SK-N-SH treated with all-trans-retinoic acid at 6 μM for 48 hours (cell line): ENCODE data around the gene LMCD1.

Experiments
- ATAC-seq: fragments of 200-7000 bp; cut with Tn5 transposase; 3 replicates; pipeline ENCODE4 v1.9.1; 2020; ENCODE audit warnings: mild to moderate bottlenecking, moderate library complexity
- ARNTL ChIP-seq: fragments of 450-650 bp; formaldehyde crosslinking; IDR thresholded peaks from 2 replicates; pipeline ENCODE4 v1.5.0; 2020; ENCODE audit warnings: low read depth, mild to moderate bottlenecking, moderate library complexity, borderline replicate concordance
- BACH2 ChIP-seq: fragments of 250-450 bp; sonication (Bioruptor Pico); IDR thresholded peaks from 2 replicates; pipeline ENCODE4 v1.9.0; 2021; ENCODE audit warnings: mild to moderate bottlenecking, borderline replicate concordance
- ESRRG ChIP-seq: fragments of 250-450 bp; sonication (Bioruptor Pico); IDR thresholded peaks from 2 replicates; pipeline ENCODE4 v1.6.1; 2021; ENCODE audit warnings: mild to moderate bottlenecking
- ISL1 ChIP-seq: fragments of 250-450 bp; sonication (Bioruptor Pico); IDR thresholded peaks from 2 replicates; pipeline ENCODE4 v2.1.2; 2022; ENCODE audit warnings: mild to moderate bottlenecking, moderate library complexity
- POU6F1 ChIP-seq: fragments of 250-450 bp; sonication (Bioruptor Pico); IDR thresholded peaks from 2 replicates; pipeline ENCODE4 v1.8.0; 2021; ENCODE audit warnings: low read depth, mild to moderate bottlenecking, moderate library complexity, borderline replicate concordance
- PPARA ChIP-seq: fragments of 250-450 bp; sonication (Bioruptor Pico); IDR thresholded peaks from 2 replicates; pipeline ENCODE4 v1.5.0; 2020; ENCODE audit warnings: mild to moderate bottlenecking, borderline replicate concordance
- RARB ChIP-seq: fragments of 250-450 bp; sonication (Bioruptor Pico); IDR thresholded peaks from 2 replicates; pipeline ENCODE4 v1.8.0; 2021; ENCODE audit warnings: mild to moderate bottlenecking, moderate library complexity
- SNAI2 ChIP-seq: fragments of 250-450 bp; sonication (Bioruptor Pico); IDR thresholded peaks from 2 replicates; pipeline ENCODE4 v1.5.0; 2020; ENCODE audit warnings: mild to moderate bottlenecking, moderate library complexity
- TCF4 ChIP-seq: fragments of 250-450 bp; sonication (Bioruptor Pico); IDR thresholded peaks from 2 replicates; pipeline ENCODE4 v1.8.0; 2021; ENCODE audit warnings: mild to moderate bottlenecking, moderate library complexity, borderline replicate concordance
- TOX ChIP-seq: fragments of 250-450 bp; sonication (Bioruptor Pico); IDR thresholded peaks from 2 replicates; pipeline ENCODE4 v1.8.0; 2021; ENCODE audit warnings: mild to moderate bottlenecking, moderate library complexity, borderline replicate concordance
- ZC3H10 ChIP-seq: fragments of 250-450 bp; sonication (Bioruptor Pico); IDR thresholded peaks from 2 replicates; pipeline ENCODE4 v1.5.1; 2021; ENCODE audit warnings: mild to moderate bottlenecking, moderate library complexity
- ZFP3 ChIP-seq: fragments of 250-450 bp; sonication (Bioruptor Pico); IDR thresholded peaks from 2 replicates; pipeline ENCODE4 v1.5.0; 2020; ENCODE audit warnings: mild to moderate bottlenecking, moderate library complexity
- ZFP30 ChIP-seq: fragments of 450-650 bp; formaldehyde crosslinking; IDR thresholded peaks from 2 replicates; pipeline ENCODE4 v1.5.0; 2022; ENCODE audit warnings: mild to moderate bottlenecking, moderate library complexity
- ZNF565 ChIP-seq: fragments of 450-650 bp; formaldehyde crosslinking; conservative IDR thresholded peaks from 2 replicates; pipeline ENCODE4 v1.5.0; 2020; ENCODE audit warnings: low read depth, mild to moderate bottlenecking, moderate library complexity
- ZNF70 ChIP-seq: fragments of 450-650 bp; formaldehyde crosslinking; IDR thresholded peaks from 2 replicates; pipeline ENCODE4 v1.5.0; 2020; ENCODE audit warnings: mild to moderate bottlenecking, moderate library complexity
- TF ChIP-seq, protein P1 (sequence below): fragments of 250-450 bp; sonication (Bioruptor Pico); IDR thresholded peaks from 2 replicates; pipeline ENCODE4 v1.5.1; 2020; ENCODE audit warnings: low read depth, mild to moderate bottlenecking, moderate library complexity
- TF ChIP-seq, protein P2 (sequence below): fragments of 250-450 bp; sonication (Bioruptor Pico); IDR thresholded peaks from 2 replicates; pipeline ENCODE4 v1.8.0; 2020; ENCODE audit warnings: mild to moderate bottlenecking, moderate library complexity, borderline replicate concordance
- TF ChIP-seq, protein P3 (sequence below): fragments of 250-450 bp; sonication (Bioruptor Pico); IDR thresholded peaks from 2 replicates; pipeline ENCODE4 v1.5.0; 2020; ENCODE audit warnings: mild to moderate bottlenecking, moderate library complexity
- TF ChIP-seq, protein P4 (sequence below): fragments of 250-450 bp; sonication (Bioruptor Pico); IDR thresholded peaks from 2 replicates; pipeline ENCODE4 v1.5.1; 2021; ENCODE audit warnings: mild to moderate bottlenecking, moderate library complexity

The LMCD1 gene

DNA sequence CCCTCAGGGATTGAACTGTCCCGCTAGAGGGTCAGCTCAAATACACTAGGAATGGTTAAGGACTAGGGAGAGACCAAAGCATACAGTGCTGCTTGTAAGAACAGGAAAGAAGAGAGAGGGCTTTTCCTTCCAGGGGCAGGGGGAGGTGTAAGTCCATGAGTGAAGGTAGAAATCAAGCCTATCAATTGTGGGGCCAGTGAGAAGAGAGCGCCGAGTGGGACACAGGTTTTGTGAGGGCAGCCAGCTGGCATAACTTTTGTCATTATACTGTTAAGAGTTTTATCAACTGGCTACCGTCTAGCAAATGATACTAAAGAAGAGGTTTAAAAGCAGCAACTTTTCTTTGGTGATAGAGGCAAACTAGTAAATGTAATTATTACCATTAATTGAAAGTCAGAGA lies 45.0 kb downstream of the LMCD1 start:
- TF ChIP-seq ZFP3 (CRISPR knock-in tag) (no peak), ZNF70 (CRISPR knock-in tag) (no peak)
- no peak for ATAC-seq

DNA sequence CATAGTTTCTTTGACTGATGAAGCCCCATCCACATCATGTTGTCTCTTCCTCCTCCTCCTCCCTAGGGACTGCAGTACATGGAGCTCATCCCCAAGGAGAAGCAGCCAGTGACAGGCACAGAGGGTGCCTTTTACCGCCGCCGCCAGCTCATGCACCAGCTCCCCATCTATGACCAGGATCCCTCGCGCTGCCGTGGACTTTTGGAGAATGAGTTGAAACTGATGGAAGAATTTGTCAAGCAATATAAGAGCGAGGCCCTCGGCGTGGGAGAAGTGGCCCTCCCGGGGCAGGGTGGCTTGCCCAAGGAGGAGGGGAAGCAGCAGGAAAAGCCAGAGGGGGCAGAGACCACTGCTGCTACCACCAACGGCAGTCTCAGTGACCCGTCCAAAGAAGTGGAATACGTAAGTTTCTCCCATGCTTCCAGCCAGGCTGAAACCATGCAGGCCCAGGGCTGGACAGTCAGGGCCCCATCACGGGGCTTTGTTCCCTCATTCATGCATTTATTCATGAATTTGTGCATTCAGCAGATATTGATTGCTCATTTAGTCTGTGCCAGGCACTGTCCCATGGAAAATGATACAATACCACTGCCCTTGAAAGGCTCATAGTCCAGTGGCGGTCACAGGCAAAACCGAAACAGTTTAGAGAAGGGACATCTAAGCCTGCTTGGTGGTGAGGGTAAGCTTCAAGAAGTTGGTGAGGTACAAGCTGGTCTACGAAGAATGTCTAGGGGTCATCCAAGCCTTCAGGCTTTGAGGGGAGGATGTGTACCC lies 47.1 kb downstream of the LMCD1 start:
- no peak for TF ChIP-seq ESRRG (CRISPR knock-in tag)
- TF ChIP-seq, protein P1, sequence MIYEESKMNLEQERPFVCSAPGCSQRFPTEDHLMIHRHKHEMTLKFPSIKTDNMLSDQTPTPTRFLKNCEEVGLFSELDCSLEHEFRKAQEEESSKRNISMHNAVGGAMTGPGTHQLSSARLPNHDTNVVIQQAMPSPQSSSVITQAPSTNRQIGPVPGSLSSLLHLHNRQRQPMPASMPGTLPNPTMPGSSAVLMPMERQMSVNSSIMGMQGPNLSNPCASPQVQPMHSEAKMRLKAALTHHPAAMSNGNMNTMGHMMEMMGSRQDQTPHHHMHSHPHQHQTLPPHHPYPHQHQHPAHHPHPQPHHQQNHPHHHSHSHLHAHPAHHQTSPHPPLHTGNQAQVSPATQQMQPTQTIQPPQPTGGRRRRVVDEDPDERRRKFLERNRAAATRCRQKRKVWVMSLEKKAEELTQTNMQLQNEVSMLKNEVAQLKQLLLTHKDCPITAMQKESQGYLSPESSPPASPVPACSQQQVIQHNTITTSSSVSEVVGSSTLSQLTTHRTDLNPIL (CRISPR knock-in tag), result no peak
- TF ChIP-seq ZC3H10, result no peak
- TF ChIP-seq ZNF565 (CRISPR knock-in tag), result no peak
- no peak for TF ChIP-seq PPARA
- TF ChIP-seq TOX (CRISPR knock-in tag), result no peak
- TF ChIP-seq SNAI2 (CRISPR knock-in tag), result no peak
- no peak for TF ChIP-seq RARB
- no peak for TF ChIP-seq POU6F1 (CRISPR knock-in tag)
- TF ChIP-seq TCF4 (CRISPR knock-in tag), result no peak
- TF ChIP-seq ISL1 (CRISPR knock-in tag), result no peak
- TF ChIP-seq, protein P2, sequence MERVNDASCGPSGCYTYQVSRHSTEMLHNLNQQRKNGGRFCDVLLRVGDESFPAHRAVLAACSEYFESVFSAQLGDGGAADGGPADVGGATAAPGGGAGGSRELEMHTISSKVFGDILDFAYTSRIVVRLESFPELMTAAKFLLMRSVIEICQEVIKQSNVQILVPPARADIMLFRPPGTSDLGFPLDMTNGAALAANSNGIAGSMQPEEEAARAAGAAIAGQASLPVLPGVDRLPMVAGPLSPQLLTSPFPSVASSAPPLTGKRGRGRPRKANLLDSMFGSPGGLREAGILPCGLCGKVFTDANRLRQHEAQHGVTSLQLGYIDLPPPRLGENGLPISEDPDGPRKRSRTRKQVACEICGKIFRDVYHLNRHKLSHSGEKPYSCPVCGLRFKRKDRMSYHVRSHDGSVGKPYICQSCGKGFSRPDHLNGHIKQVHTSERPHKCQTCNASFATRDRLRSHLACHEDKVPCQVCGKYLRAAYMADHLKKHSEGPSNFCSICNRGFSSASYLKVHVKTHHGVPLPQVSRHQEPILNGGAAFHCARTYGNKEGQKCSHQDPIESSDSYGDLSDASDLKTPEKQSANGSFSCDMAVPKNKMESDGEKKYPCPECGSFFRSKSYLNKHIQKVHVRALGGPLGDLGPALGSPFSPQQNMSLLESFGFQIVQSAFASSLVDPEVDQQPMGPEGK (CRISPR knock-in tag), result no peak
- TF ChIP-seq, protein P3, sequence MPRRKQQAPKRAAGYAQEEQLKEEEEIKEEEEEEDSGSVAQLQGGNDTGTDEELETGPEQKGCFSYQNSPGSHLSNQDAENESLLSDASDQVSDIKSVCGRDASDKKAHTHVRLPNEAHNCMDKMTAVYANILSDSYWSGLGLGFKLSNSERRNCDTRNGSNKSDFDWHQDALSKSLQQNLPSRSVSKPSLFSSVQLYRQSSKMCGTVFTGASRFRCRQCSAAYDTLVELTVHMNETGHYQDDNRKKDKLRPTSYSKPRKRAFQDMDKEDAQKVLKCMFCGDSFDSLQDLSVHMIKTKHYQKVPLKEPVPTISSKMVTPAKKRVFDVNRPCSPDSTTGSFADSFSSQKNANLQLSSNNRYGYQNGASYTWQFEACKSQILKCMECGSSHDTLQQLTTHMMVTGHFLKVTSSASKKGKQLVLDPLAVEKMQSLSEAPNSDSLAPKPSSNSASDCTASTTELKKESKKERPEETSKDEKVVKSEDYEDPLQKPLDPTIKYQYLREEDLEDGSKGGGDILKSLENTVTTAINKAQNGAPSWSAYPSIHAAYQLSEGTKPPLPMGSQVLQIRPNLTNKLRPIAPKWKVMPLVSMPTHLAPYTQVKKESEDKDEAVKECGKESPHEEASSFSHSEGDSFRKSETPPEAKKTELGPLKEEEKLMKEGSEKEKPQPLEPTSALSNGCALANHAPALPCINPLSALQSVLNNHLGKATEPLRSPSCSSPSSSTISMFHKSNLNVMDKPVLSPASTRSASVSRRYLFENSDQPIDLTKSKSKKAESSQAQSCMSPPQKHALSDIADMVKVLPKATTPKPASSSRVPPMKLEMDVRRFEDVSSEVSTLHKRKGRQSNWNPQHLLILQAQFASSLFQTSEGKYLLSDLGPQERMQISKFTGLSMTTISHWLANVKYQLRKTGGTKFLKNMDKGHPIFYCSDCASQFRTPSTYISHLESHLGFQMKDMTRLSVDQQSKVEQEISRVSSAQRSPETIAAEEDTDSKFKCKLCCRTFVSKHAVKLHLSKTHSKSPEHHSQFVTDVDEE (CRISPR knock-in tag), result no peak
- no peak for TF ChIP-seq ARNTL (CRISPR knock-in tag)
- TF ChIP-seq, protein P4, sequence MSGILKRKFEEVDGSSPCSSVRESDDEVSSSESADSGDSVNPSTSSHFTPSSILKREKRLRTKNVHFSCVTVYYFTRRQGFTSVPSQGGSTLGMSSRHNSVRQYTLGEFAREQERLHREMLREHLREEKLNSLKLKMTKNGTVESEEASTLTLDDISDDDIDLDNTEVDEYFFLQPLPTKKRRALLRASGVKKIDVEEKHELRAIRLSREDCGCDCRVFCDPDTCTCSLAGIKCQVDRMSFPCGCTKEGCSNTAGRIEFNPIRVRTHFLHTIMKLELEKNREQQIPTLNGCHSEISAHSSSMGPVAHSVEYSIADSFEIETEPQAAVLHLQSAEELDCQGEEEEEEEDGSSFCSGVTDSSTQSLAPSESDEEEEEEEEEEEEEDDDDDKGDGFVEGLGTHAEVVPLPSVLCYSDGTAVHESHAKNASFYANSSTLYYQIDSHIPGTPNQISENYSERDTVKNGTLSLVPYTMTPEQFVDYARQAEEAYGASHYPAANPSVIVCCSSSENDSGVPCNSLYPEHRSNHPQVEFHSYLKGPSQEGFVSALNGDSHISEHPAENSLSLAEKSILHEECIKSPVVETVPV (CRISPR knock-in tag), result no peak
- no peak for TF ChIP-seq BACH2 (CRISPR knock-in tag)
- TF ChIP-seq ZFP30 (CRISPR knock-in tag), result no peak
- no peak for ATAC-seq

DNA sequence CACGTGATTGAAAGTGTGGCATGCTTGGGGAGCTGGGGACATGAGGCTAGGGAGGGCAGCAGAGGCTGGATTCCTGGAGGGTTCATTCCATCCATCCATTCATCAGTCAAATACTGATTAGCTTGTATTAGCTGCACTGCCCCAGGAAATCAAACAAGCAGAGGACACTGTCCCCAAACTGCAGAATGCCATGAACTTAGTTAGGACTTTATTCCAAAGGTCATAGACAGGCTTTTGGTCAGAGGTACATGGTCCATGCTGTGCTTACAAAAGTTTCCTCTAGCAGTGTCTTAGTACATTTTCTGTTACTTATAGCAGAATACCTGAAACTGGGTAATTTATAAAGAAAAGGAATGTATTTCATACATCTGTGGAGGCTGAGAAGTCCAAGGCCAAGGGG lies 47.7 kb downstream of the LMCD1 start:
- no peak for ATAC-seq
- TF ChIP-seq TCF4 (CRISPR knock-in tag), result no peak
- TF ChIP-seq ZFP3 (CRISPR knock-in tag), result no peak
- TF ChIP-seq, protein P4 (CRISPR knock-in tag), result no peak
- no peak for TF ChIP-seq ZNF70 (CRISPR knock-in tag)
